22Rv1 (cell line): Measurements from ENCODE around the gene EDIL3.

Experiments used
- H3K27ac ChIP-seq: fragments of 450-650 bp; 2 replicates; pipeline ENCODE4 v1.5.1; 2017
- ZFX ChIP-seq: fragments of 450-650 bp; IDR thresholded peaks from 2 replicates; pipeline ENCODE4 v1.6.1; 2017; ENCODE audit warnings: antibody characterized with exemption, borderline replicate concordance
- TF ChIP-seq, protein P1 (sequence below): fragments of 450-650 bp; IDR thresholded peaks from 2 replicates; pipeline ENCODE4 v1.5.1; 2017; ENCODE audit warnings: mild to moderate bottlenecking

The EDIL3 gene

DNA sequence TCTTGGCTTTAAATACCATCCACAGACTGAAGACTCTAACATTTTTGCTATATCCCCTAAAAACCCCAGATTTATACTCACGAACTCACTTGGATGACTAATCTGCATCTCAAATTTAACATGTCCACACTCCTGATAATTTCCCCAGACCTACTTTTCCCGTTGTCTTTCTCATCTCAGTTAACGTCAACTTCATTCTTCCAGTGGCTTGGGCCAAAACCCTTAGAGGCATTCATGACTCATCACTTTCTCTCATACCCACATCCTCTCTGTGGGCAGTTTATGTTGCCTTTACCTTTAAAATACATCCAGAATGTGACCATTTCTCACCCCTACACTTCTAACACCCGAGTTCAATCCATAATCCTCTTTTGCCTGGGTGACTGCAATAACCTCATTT is 96.7 kb downstream of the EDIL3 start:
- TF ChIP-seq ZFX: no peak
- TF ChIP-seq, protein P1, sequence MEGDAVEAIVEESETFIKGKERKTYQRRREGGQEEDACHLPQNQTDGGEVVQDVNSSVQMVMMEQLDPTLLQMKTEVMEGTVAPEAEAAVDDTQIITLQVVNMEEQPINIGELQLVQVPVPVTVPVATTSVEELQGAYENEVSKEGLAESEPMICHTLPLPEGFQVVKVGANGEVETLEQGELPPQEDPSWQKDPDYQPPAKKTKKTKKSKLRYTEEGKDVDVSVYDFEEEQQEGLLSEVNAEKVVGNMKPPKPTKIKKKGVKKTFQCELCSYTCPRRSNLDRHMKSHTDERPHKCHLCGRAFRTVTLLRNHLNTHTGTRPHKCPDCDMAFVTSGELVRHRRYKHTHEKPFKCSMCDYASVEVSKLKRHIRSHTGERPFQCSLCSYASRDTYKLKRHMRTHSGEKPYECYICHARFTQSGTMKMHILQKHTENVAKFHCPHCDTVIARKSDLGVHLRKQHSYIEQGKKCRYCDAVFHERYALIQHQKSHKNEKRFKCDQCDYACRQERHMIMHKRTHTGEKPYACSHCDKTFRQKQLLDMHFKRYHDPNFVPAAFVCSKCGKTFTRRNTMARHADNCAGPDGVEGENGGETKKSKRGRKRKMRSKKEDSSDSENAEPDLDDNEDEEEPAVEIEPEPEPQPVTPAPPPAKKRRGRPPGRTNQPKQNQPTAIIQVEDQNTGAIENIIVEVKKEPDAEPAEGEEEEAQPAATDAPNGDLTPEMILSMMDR: no peak
- no peak overlapping the region for H3K27ac ChIP-seq

GRCh38 chr5:84286662-84287061 is 98.0 kb downstream of the EDIL3 start:
- TF ChIP-seq, protein P1: no peak
- H3K27ac ChIP-seq: no peak overlapping the region

DNA sequence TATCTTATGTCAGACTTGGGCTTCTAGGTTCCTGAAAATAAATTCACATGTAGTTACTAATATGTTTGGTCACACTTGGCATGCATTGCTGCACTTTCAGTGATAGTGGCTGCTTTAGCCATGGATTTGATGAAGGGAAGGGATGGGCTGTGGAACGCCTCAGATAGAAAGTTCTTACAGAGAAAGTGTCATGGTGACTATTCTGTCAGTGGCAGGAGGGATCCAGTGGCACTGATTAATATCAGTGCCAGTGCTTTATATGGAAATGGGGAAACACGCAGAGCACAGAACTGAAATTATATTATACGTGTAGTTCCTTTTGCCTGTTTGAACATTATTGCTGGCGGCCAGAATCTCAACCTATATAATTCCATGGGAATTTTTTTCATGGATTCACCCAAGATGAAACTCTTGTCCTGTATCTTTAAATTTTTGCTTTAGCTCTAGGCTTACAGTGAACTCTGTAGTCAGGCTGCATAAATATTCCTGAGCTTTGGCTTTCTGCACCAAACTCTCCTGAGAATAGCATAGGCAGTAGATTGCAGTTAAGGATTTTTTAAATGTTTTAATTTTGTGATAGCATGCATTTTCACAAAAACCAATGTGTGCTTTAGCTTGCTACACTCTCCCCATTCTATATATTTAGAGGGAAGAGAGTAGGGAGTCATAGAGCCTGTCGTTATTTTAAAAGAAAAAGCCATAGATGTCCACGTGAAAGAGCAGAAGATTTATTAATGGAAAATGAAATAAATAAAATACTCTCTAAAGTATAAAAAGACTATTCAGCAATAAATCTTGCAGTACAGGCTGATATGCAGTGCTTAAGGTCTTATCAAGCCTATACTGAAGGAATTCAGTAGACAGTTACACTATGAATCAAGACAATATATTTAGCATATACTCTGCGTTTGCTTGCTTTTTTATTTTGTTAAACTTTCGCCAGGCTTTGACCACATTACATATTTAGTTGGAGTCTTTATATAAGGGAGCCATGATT is 98.7 kb downstream of the EDIL3 start:
- TF ChIP-seq, protein P1: no peak
- TF ChIP-seq ZFX: no peak
- H3K27ac ChIP-seq: no peak overlapping the region

- H3K27ac ChIP-seq: no peak overlapping the region
- no peak for TF ChIP-seq ZFX
- TF ChIP-seq, protein P1: no peak
Observed at GRCh38 chr5:84281383-84281782, 103.3 kb downstream of the EDIL3 start.

DNA sequence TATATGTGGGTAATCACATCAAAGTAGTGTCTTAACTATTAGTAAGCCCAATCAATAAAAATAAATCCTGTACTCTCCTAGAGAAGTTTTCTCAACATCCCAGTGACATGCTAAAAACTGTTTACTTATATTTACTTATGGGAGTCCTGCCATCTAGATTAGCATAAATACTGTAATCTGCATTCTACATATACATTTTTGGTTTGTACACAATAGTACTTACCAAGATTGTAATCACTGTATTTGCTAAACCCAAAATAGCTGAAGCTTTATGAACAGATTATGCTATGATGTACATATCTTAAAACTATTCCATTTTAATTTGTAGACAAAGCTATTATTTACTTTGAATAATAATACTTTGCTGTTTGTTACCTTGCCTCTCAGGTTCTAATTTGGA is 105.4 kb downstream of the EDIL3 start:
- H3K27ac ChIP-seq: no peak overlapping the region
- TF ChIP-seq ZFX: no peak
- TF ChIP-seq, protein P1: no peak

GRCh38 chr5:84275609-84276008 is 109.1 kb downstream of the EDIL3 start:
- TF ChIP-seq, protein P1: no peak
- no peak for TF ChIP-seq ZFX
- H3K27ac ChIP-seq: no peak overlapping the region
